AG04450 (cell line): ENCODE measurements around the gene SCUBE1. TPM values are rescaled to one million over a fixed set of nuclear protein-coding genes. Genes with fewer than 3 reads are reported as not detected.

Experiments used
- CTCF ChIA-PET: fragments of 300-600, 350-600 bp; formaldehyde crosslinking; extraction: SDS; loops from one replicate; lab custom pipeline; 2022; ENCODE audit warnings: antibody characterized with exemption, inconsistent platforms; lab: Charles Lee
- POLR2A ChIA-PET: fragments of 350-600 bp; formaldehyde crosslinking; extraction: SDS; loops from one replicate; lab custom pipeline; 2021; ENCODE audit warnings: antibody characterized with exemption, inconsistent platforms; lab: Yijun Ruan, JAX
- DNase-seq: peaks from one replicate; pipeline ENCODE4 v3.0.0-alpha.2; 2011; ENCODE audit warnings: low read depth, low spot score
- H3K27ac ChIP-seq: one replicate; pipeline ENCODE4 v1.5.1; 2012; ENCODE audit warnings: low read depth, low read length, control low read depth
- H3K27me3 ChIP-seq: one replicate; pipeline ENCODE4 v1.6.0; 2012; ENCODE audit warnings: low read length; ENCODE audit not compliant: control insufficient read depth, insufficient read depth
- H3K4me3 ChIP-seq: 2 replicates; pipeline ENCODE4 v1.5.1; 2011; ENCODE audit warnings: mild to moderate bottlenecking, low read depth, low read length, control low read depth
- H3K9me3 ChIP-seq: 2 replicates; pipeline ENCODE4 v1.5.1; 2012; ENCODE audit warnings: low read length; ENCODE audit not compliant: control insufficient read depth, insufficient read depth
- CTCF ChIP-seq: IDR thresholded peaks from 2 replicates; pipeline ENCODE4 v1.5.1; 2011; ENCODE audit warnings: low read depth, low read length, control low read depth, inconsistent platforms
- polyA plus RNA-seq: library from polyadenylated mRNA; depleted of rRNA; stranded (reverse); fragments of >200 nt; gene quantifications from 2 replicates; pipeline ENCODE4 v1.2.3, GENCODE V29; 2011

Gene SCUBE1
- polyA plus RNA-seq, 1 experiment, result not detected

GRCh38 chr22:43185860-43186261 is 157.3 kb downstream of the SCUBE1 start:
- Histone ChIP-seq H3K27ac (no peak overlapping the region), H3K9me3 (no peaks in the 10 kb centered on the region; the same call in 1 of the 2 replicates), H3K27me3 (peaks cover 3% of the 10 kb centered on the region), H3K4me3 (peak overlapping the region; percentile 74)
- TF ChIP-seq CTCF, result no peak
- CTCF ChIA-PET, result interaction anchor here (0.6 kb wide), 2 partner anchors 10 to 1602 kb away, joined by 3 to 9 read pairs; no protein-coding TSS in a partner anchor
- POLR2A ChIA-PET, result no interaction called here
- no peak for DNase-seq

- H3K27me3 ChIP-seq, result no peaks in the 10 kb centered on the region
- no peak overlapping the region for H3K27ac ChIP-seq
- no peaks in the 10 kb centered on the region; the same call in 1 of the 2 replicates for H3K9me3 ChIP-seq
- ChIA-PET POLR2A (no interaction called here), CTCF (interaction anchor here (0.6 kb wide), 1 partner anchor 34 kb away, joined by 3 read pairs; no protein-coding TSS in a partner anchor)
- H3K4me3 ChIP-seq, result no peak overlapping the region
- no peak for TF ChIP-seq CTCF
- DNase-seq, result no peak
These were observed 159.5 kb downstream of the SCUBE1 start for GRCh38 chr22:43183496-43184277.

GRCh38 chr22:43182726-43183125 is 160.4 kb downstream of the SCUBE1 start:
- Histone ChIP-seq H3K9me3 (no peaks in the 10 kb centered on the region; the same call in 1 of the 2 replicates), H3K4me3 (no peak overlapping the region), H3K27me3 (no peaks in the 10 kb centered on the region), H3K27ac (no peak overlapping the region)
- no peak for TF ChIP-seq CTCF
- POLR2A ChIA-PET, result no interaction called here
- DNase-seq, result no peak
- CTCF ChIA-PET, result no interaction called here

DNA sequence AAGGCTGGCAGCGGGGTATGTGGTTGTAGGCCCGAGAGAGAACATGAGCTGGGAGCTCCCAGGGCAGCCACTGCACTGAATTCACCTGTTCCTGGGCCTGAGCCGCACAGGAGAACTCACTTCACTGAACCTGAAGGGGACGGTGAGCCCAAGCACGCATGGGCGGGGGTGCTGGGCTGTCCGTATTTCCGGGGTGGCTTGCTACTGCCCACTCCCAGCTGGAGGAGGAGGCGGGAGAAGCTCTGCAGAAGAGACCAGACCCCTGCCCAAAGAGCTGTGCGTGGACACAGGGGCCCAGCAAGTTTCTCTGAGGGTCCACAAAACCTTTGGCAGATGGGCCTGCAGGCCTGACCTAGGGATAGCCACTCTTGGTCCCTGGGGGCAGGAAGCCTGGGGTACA is 161.1 kb downstream of the SCUBE1 start:
- no peak for TF ChIP-seq CTCF
- no peaks in the 10 kb centered on the region; the same call in 1 of the 2 replicates for H3K9me3 ChIP-seq
- no peaks in the 10 kb centered on the region for H3K27me3 ChIP-seq
- no peak overlapping the region for H3K27ac ChIP-seq
- POLR2A ChIA-PET, result no interaction called here
- CTCF ChIA-PET, result interaction anchor here (0.6 kb wide), 1 partner anchor 262 kb away, joined by 7 read pairs; no protein-coding TSS in a partner anchor
- H3K4me3 ChIP-seq, result no peak overlapping the region
- DNase-seq, result no peak
